ENCODE data around the gene LDLRAD4. TPM values are rescaled to one million over a fixed set of nuclear protein-coding genes. Genes with fewer than 3 reads are reported as not detected.

LDLRAD4 gene
- total RNA-seq, 1 donor from 2014 or later = 1.4 TPM

- H3K9me3 Mint-ChIP-seq = no peaks in the 10 kb centered on the region
- DNase-seq (ENCODE audit: low read depth, low spot score) = no peak
- no peak overlapping the region for H3K27ac Mint-ChIP-seq (ENCODE audit: unreplicated experiment)
Measured at GRCh38 chr18:13653746-13654433, 435.3 kb downstream of the LDLRAD4 start.

DNA sequence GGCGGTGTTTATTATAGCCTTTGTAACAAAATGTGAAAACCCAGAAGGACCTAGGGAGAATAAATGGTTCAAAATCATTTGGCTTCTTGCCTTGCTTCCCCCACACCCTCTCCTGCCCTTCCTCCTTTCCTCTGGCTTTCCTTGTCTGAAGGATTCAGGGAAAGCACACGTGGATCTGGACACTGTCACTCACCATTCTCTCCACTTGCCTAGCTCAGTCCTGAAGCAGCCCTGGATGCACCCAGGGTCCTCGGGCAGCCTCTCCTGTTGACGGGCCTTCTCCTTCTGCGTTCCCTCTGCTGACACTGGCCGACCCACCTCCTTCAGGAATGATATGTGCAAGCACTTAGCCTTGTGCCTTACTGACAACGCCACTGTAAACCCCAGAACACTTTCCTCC is 439.4 kb downstream of the LDLRAD4 start:
- no peaks in the 10 kb centered on the region for H3K9me3 Mint-ChIP-seq
- TF ChIP-seq CTCF (conservative IDR thresholded peaks at IDR 0.05) = no peak
- no peaks in the 10 kb centered on the region for H3K36me3 Mint-ChIP-seq (ENCODE audit: low read depth)
- H3K27ac Mint-ChIP-seq (ENCODE audit: unreplicated experiment) = no peak overlapping the region
- H3K4me3 Mint-ChIP-seq = no peak overlapping the region
- DNase-seq (ENCODE audit: low read depth, low spot score) = no peak
- no peaks in the 10 kb centered on the region for H3K27me3 Mint-ChIP-seq (ENCODE audit: low read depth)
- peaks cover 11% of the 10 kb centered on the region for H3K4me1 Mint-ChIP-seq

More at GRCh38 chr18:13653746-13654433, 435.3 kb downstream of the LDLRAD4 start:
- no peaks in the 10 kb centered on the region for H3K27me3 Mint-ChIP-seq (ENCODE audit: low read depth)
- no peak overlapping the region for H3K4me3 Mint-ChIP-seq
- no peak for TF ChIP-seq CTCF (conservative IDR thresholded peaks at IDR 0.05)
- no peaks in the 10 kb centered on the region for H3K4me1 Mint-ChIP-seq
- H3K36me3 Mint-ChIP-seq (ENCODE audit: low read depth) = no peaks in the 10 kb centered on the region

GRCh38 chr18:13658436-13659204 is 440.1 kb downstream of the LDLRAD4 start:
- Mint-ChIP-seq H3K9me3 (no peaks in the 10 kb centered on the region), H3K36me3 (ENCODE audit: low read depth) (no peaks in the 10 kb centered on the region), H3K27me3 (ENCODE audit: low read depth) (no peaks in the 10 kb centered on the region), H3K27ac (ENCODE audit: unreplicated experiment) (no peak overlapping the region), H3K4me1 (peaks cover 11% of the 10 kb centered on the region), H3K4me3 (no peak overlapping the region)
- no peak for DNase-seq (ENCODE audit: low read depth, low spot score)
- no peak for TF ChIP-seq CTCF (conservative IDR thresholded peaks at IDR 0.05)

- Mint-ChIP-seq H3K4me1 (peaks cover 11% of the 10 kb centered on the region), H3K4me3 (no peak overlapping the region), H3K27me3 (ENCODE audit: low read depth) (no peaks in the 10 kb centered on the region), H3K9me3 (no peaks in the 10 kb centered on the region), H3K27ac (ENCODE audit: unreplicated experiment) (no peak overlapping the region), H3K36me3 (ENCODE audit: low read depth) (no peaks in the 10 kb centered on the region)
- DNase-seq (ENCODE audit: low read depth, low spot score) = no peak
- TF ChIP-seq CTCF (conservative IDR thresholded peaks at IDR 0.05) = no peak
Measured at GRCh38 chr18:13660510-13660909, 441.9 kb downstream of the LDLRAD4 start.

DNA sequence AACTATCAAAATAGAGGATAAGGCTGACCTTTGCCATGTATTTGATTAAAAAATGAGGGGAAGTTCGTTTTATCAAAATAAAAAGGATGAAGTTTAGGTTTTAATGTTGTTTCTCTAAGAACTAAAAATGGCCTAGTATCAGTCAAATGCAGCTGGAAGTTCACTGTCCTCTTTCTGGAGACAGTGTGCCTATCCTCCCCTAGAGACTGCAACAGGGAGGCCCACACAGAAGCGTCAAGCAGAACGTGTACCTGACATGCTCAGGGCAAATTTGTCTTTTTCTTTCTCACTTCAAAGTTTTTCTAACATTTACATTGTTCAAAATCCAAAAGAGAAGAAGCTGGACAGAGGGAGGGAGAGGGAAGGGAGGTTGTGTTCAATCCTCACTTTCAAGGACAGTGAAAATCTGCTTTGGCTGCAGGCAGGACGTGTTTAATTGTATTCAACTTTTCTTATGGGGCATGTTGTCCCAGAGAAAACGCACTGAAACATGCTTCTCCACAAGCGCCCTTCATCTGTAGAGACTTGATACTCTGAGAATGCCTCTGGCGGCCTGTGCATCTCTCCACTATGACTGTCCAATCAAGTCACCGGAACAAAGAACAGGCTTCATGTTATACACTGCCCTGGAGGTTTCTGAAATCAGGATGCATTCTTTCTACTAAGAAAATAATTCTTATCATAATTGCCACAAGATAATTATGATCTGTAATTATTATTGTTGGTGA is 442.7 kb downstream of the LDLRAD4 start:
- Mint-ChIP-seq H3K27ac (ENCODE audit: unreplicated experiment) (peak overlapping the region; percentile 78), H3K9me3 (no peaks in the 10 kb centered on the region), H3K27me3 (ENCODE audit: low read depth) (no peaks in the 10 kb centered on the region), H3K4me3 (no peak overlapping the region), H3K36me3 (ENCODE audit: low read depth) (no peaks in the 10 kb centered on the region), H3K4me1 (peaks cover 11% of the 10 kb centered on the region)
- TF ChIP-seq CTCF (conservative IDR thresholded peaks at IDR 0.05) = no peak
- DNase-seq (ENCODE audit: low read depth, low spot score) = no peak

Data from neural crest cell (in vitro differentiated cells).